IPS-11a (cell line): ENCODE data around the gene RUVBL2.
A peak's percentile ranks its signal among the peaks of the same experiment; 100 is the strongest.
"Not testable (repeated sequence)": the region's sequence is repeated elsewhere in the genome, so short reads cannot be mapped to it uniquely, and the experiment has no call there.

Source experiments
- H3K4me3 ChIP-seq: one replicate; pipeline ENCODE4 v1.5.1; 2013; ENCODE audit warnings: low read depth, low read length, control low read depth

Gene RUVBL2

GRCh38 chr19:49016067-49016839 lies 22.6 kb downstream of the RUVBL2 start:
- no peak overlapping the region for H3K4me3 ChIP-seq

DNA sequence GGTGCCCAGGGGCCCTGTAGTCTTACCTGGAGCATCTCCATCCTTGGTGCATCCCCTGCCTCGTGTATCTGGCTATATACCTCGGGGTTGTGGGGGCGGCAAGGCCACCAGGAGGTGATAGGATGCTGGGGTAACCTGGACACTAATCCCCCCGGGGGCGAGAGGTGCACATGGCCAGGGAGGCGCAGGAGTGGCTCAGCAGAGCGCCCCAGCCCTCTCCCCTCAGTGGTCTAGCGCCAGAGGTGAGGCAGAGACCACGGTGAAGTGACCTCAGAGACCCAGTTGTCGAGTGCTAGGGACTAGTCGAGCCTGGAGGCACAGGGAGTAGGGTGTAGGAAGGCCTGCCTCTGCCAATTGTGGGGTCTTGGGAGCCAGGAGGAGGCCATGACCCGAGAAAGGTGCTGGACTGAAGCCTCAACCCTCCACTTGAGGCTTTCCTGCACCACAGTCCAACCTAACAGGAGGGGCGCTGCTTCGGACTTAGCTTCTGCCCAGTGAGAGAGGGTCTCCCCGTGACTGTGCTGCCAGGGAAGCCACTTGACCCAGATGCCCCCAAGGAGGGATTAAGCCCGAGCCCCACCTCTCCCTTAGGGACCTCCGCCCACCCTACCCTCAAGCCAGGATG lies 23.5 kb downstream of the RUVBL2 start, which contains the start of gene LHB:
Gene LHB (minus strand): TSS at position 51 of the 625 bp plus-strand sequence. CDS start 10 bp downstream, at position 41.
- peak within 1 kb of the TSS; percentile 20 for H3K4me3 ChIP-seq

GRCh38 chr19:49017666-49018351 lies 24.1 kb downstream of the RUVBL2 start:
- peak overlapping the region; percentile 20 for H3K4me3 ChIP-seq

GRCh38 chr19:49018388-49019241 lies 24.9 kb downstream of the RUVBL2 start:
- H3K4me3 ChIP-seq = peak overlapping the region; percentile 17

DNA sequence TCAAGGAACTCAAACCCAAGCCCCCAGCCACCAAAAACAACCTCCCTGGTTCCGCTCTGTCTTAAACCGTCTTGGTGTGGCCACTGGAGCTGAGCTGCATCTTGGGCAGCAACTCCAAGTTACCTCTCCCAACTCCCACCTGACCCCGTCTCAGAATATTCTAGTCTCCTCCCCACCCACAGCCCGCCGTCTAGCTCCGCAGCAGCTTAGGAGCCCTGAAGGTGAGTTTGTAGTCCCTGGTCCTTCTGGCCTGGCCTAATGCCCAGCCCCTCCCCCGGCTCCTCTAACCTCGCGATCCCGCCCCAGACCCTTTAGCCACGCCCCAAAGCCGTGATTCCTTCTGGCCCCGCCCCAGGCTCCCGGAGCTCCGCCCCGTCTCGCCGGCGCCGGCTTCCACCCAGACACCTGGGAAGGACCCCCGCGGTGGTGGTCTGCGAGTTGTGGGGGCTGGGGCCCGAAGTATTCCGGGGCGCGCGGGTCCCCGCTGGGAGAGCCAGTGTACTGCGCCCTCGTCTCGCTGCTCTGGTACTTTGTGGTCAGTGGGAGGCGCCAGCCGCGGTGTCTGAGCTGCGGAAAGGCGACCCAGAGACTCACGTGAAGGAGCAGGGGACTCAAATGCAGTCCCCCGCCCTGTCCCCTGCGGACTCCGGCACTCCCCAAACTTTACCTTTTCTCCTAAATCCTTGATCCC lies 25.7 kb downstream of the RUVBL2 start:
- no peak overlapping the region for H3K4me3 ChIP-seq

DNA sequence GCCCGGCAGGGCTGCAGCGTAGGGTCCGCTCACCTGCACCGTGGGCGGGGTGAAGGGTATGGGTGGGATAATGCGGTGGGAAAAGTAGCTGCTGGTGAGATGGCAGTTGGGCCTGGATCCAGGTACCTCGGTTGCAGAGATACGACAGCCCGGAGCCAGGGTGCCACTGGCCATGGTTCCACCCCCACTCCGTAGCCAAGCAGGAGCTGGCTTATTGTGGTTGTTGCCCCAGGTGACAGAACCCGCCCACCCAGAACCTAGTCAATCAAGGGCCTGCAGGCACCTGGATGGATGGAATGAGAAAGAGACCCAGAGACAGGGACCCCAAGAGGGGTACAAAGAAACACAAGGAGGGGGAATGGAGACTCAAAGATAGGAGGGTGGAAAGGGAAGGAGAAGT lies 26.7 kb downstream of the RUVBL2 start:
- no peak overlapping the region for H3K4me3 ChIP-seq

- H3K4me3 ChIP-seq = no peak overlapping the region
Measured at GRCh38 chr19:49020931-49021895, 27.5 kb downstream of the RUVBL2 start.

GRCh38 chr19:49022116-49022515 lies 28.4 kb downstream of the RUVBL2 start:
- H3K4me3 ChIP-seq = no peak overlapping the region

GRCh38 chr19:49024233-49024632 lies 30.5 kb downstream of the RUVBL2 start, which contains the start of gene CGB3:
Gene CGB3, minus strand, starts transcription at chr19:49024333. Its CDS starts 362 bp downstream, at chr19:49023971.
- not testable (repeated sequence) for H3K4me3 ChIP-seq

DNA sequence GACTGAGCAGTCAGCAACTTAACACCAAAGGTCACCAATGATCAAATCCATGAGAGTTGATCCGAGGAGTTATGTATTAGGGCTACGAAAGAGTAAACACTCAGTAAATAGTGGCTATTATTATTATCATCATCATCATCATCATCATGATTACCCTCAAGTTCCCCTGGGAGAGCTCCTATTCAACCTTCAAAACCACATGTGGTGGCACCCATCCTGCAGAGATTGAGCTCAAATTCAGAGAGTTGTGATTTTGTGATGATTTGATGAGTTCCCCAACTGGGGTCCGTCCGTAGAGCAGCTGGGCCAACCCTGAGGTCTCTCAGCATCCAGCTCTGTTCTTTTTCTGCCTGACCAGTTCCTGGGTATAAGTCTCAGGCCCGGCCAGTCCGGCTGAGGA lies 31.4 kb downstream of the RUVBL2 start:
- H3K4me3 ChIP-seq = not testable (repeated sequence)

DNA sequence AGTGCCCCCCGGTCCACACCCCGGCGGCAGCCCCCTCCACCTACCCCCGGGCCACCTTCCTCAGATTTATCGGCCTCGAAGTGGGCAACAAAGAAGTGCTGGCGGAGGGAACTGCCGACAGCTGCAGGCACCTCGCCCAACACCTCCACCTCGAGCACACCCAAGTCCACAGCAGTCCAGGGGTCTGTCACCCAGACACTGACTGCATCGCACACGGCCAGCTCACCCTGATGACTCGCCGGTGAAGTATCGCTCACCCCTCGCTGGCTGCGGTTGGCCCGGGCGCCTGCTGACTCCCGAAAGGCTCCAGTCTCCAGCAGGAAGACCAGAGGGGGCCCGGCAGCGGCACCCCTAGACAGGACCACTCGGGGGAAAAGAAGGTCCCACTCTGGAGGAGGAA lies 31.9 kb downstream of the RUVBL2 start:
- not testable (repeated sequence) for H3K4me3 ChIP-seq

GRCh38 chr19:49028686-49029085 lies 35.0 kb downstream of the RUVBL2 start:
- not testable (repeated sequence) for H3K4me3 ChIP-seq

DNA sequence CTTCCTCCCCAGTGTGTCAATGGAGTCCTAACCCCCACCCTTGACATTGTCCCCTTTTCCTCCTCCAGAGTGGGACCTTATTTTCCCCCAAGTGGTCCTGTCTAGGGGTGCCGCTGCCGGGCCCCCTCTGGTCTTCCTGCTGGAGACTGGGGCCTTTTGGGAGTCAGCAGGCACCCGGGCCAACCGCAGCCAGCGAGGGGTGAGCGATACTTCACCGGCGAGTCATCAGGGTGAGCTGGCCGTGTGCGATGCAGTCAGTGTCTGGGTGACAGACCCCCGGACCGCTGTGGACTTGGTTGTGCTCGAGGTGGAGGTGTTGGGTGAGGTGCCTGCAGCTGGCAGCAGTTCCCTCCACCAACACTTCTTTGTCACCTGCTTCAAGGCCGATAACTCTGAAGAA lies 36.1 kb downstream of the RUVBL2 start:
- not testable (repeated sequence) for H3K4me3 ChIP-seq

DNA sequence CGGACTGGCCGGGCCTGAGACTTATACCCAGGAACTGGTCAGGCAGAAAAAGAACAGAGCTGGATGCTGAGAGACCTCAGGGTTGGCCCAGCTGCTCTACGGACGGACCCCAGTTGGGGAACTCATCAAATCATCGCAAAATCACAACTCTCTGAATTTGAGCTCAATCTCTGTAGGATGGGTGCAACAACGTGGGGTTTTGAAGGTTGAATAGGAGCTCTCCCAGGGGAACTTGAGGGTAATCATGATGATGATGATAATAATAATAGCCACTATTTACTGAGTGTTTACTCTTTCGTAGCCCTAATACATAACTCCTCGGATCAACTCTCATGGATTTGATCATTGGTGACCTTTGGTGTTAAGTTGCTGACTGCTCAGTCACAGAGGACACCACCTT lies 36.6 kb downstream of the RUVBL2 start:
- not testable (repeated sequence) for H3K4me3 ChIP-seq

GRCh38 chr19:49031642-49032301 lies 38.1 kb downstream of the RUVBL2 start, which contains the start of gene CGB2:
Gene CGB2, plus strand, starts transcription at chr19:49031890. Its CDS starts 206 bp downstream, at chr19:49032096.
- not testable (repeated sequence) for H3K4me3 ChIP-seq

DNA sequence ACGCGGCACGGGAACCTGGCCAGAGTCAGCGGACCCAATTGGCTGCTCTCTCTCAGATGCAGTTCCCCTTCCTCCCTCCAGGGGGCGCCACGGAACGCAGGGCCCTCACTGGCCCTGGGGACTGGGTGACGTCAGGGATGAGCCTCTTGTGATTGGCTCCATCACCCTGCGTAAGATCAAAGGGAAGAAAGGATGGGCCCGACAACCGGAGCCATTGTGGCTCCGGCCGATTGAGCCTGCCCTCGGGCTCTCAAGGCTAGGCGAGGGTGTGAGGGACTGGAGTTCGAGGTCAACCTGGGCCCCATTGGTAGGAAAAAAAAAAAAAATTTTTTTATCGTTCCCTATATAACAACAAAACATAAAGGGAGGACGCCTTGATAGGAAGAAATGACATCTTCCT lies 43.1 kb downstream of the RUVBL2 start, which contains the start of gene CGB1:
Gene CGB1 (minus strand): TSS at position 81 of the 400 bp plus-strand sequence. CDS start 184 bp downstream, outside the sequence.
- not testable (repeated sequence) for H3K4me3 ChIP-seq

DNA sequence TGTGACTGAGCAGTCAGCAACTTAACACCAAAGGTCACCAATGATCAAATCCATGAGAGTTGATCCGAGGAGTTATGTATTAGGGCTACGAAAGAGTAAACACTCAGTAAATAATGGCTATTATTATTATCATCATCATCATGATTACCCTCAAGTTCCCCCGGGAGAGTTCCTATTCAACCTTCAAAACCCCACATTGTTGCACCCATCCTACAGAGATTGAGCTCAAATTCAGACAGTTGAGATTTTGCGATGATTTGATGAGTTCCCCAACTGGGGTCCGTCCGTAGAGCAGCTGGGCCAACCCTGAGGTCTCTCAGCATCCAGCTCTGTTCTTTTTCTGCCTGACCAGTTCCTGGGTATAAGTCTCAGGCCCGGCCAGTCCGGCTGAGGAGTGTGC lies 44.4 kb downstream of the RUVBL2 start:
- not testable (repeated sequence) for H3K4me3 ChIP-seq

GRCh38 chr19:49038557-49039276 lies 45.0 kb downstream of the RUVBL2 start:
- not testable (repeated sequence) for H3K4me3 ChIP-seq
